HEK293T (cell line): ENCODE data around the gene CIROP.

Source experiments
- FOXK2 ChIP-seq: fragments of 450-650 bp; IDR thresholded peaks from 2 replicates; pipeline ENCODE4 v1.6.1; 2016; ENCODE audit warnings: mild to moderate bottlenecking
- FOXM1 ChIP-seq: fragments of 450-650 bp; IDR thresholded peaks from 2 replicates; pipeline ENCODE4 v1.6.1; 2017; ENCODE audit warnings: mild to moderate bottlenecking, borderline replicate concordance
- SP1 ChIP-seq: fragments of 450-650 bp; IDR thresholded peaks from 2 replicates; pipeline ENCODE4 v1.6.1; 2017
- SUZ12 ChIP-seq: fragments of 450-650 bp; IDR thresholded peaks from 2 replicates; pipeline ENCODE4 v1.6.1; 2016; ENCODE audit warnings: mild to moderate bottlenecking
- TARDBP ChIP-seq: fragments of 450-650 bp; IDR thresholded peaks from 2 replicates; pipeline ENCODE4 v1.6.1; 2016

DNA sequence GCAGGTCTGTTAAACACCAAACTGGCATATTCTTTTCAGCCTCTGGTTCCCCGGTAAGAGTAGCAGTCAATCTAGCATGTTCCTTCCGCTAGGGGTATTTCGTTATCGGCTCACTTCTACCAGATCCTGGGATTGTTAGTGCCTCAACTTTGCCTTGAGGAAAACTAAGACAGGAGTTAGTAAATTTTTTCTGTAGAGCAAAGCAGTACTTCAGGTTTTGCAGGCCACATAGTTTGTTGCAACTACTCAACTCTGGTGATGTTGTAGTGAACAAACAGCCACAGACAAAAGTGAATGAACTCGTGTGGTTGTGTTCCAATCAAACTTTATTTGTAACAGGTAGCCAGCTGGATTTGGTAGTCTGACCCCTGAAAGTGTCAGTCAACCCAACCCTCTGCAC is 41.2 kb downstream of the CIROP start:
- TF ChIP-seq TARDBP: no peak
- no peak for TF ChIP-seq SUZ12
- no peak for TF ChIP-seq FOXK2
- TF ChIP-seq SP1: no peak
- no peak for TF ChIP-seq FOXM1
